K562 (cell line): ENCODE results near the gene GYS1. TPM values are rescaled to one million over a fixed set of nuclear protein-coding genes. Genes with fewer than 3 reads are reported as not detected.

Experiments
- ARHGAP35 ChIP-seq: fragments of 450-650 bp; IDR thresholded peaks from 2 replicates; pipeline ENCODE4 v1.6.1; 2018; ENCODE audit not compliant: partially characterized antibody
- ATF1 ChIP-seq, 2 experiments: fragments of 450-650 bp in 1 of 2; IDR thresholded peaks; 2 replicates each; pipeline ENCODE4 v1.6.1; 2016; ENCODE audit warnings: missing compliant biosample characterization in 1 of 2, missing genetic modification characterization in 1 of 2
- ATF6 ChIP-seq: sonication (generic); formaldehyde crosslinking; IDR thresholded peaks from 2 replicates; pipeline ENCODE4 v1.4.0; 2020; ENCODE audit warnings: mild to moderate bottlenecking, missing genetic modification reagents
- CBX5 ChIP-seq: IDR thresholded peaks from 2 replicates; pipeline ENCODE4 v1.6.1; 2014; ENCODE audit warnings: low read depth, borderline replicate concordance
- CTBP1 ChIP-seq: fragments of 450-650 bp; IDR thresholded peaks from 2 replicates; pipeline ENCODE4 v1.6.1; 2016; ENCODE audit warnings: borderline replicate concordance
- DIDO1 ChIP-seq: fragments of 450-650 bp; IDR thresholded peaks from 2 replicates; pipeline ENCODE4 v1.6.1; 2016; ENCODE audit warnings: low read depth, missing biosample characterization, missing genetic modification characterization
- E2F8 ChIP-seq: fragments of 450-650 bp; IDR thresholded peaks from 2 replicates; pipeline ENCODE4 v1.7.1; 2018; ENCODE audit warnings: mild to moderate bottlenecking, low read depth; ENCODE audit not compliant: partially characterized antibody
- ESRRB ChIP-seq: fragments of 250-450 bp; sonication (Bioruptor Pico); IDR thresholded peaks from 2 replicates; pipeline ENCODE4 v1.5.0; 2020; ENCODE audit warnings: mild to moderate bottlenecking, moderate library complexity, borderline replicate concordance
- HNRNPLL ChIP-seq: fragments of 200-400 bp; formaldehyde crosslinking; IDR thresholded peaks from 2 replicates; pipeline ENCODE4 v1.6.1; 2017; ENCODE audit warnings: low read length, low read depth, mild to moderate bottlenecking; ENCODE audit not compliant: poor library complexity, severe bottlenecking
- MAX ChIP-seq: sonication (generic); formaldehyde crosslinking; IDR thresholded peaks from 2 replicates; pipeline ENCODE4 v1.9.0; 2022; ENCODE audit warnings: mild to moderate bottlenecking, missing genetic modification reagents
- MITF ChIP-seq: IDR thresholded peaks from 2 replicates; pipeline ENCODE4 v1.6.1; 2014; ENCODE audit warnings: antibody characterized with exemption
- POLR3A ChIP-seq: IDR thresholded peaks from 2 replicates; pipeline ENCODE4 v1.6.1; 2011; ENCODE audit warnings: borderline replicate concordance, mild to moderate bottlenecking, moderate library complexity; ENCODE audit not compliant: insufficient read length, insufficient read depth; ENCODE audit errors: extremely low read depth
- PYGO2 ChIP-seq: fragments of 450-650 bp; IDR thresholded peaks from 2 replicates; pipeline ENCODE4 v1.6.1; 2016; ENCODE audit warnings: mild to moderate bottlenecking, missing genetic modification characterization, moderate library complexity, missing compliant biosample characterization
- ZFP30 ChIP-seq: fragments of 250-450 bp; sonication (Bioruptor Pico); IDR thresholded peaks from 2 replicates; pipeline ENCODE4 v1.8.0; 2022; ENCODE audit warnings: moderate library complexity, mild to moderate bottlenecking, inconsistent platforms, borderline replicate concordance
- polyA plus RNA-seq, 8 experiments: library from polyadenylated mRNA; depleted of rRNA in 4 of 8; stranded (reverse) in 5 of 8; unstranded in 3 of 8; fragments of >200 nt; fragmentation: Nextera tagmentation in 2 of 8; fragmentation: Illumina TruSeq in 1 of 8; extraction: Ambion mirVana in 2 of 8; extraction: Trizol in 1 of 8; gene quantifications; 2 replicates each; pipeline versions ENCODE4 v1.2.1 to v1.2.3, GENCODE V29; 2011 to 2014; ENCODE audit warnings: inconsistent platforms in 1 of 8, missing spikeins in 1 of 8
- total RNA-seq, 7 experiments: library from RNA; depleted of rRNA in 6 of 7; stranded (reverse); fragments of >200 nt in 6 of 7; fragmentation: Illumina TruSeq in 2 of 7; extraction: Trizol in 2 of 7; gene quantifications; 2 replicates each; pipeline versions ENCODE4 v1.2.1 to v1.2.3, GENCODE V29; 2011 to 2021; ENCODE audit warnings: low replicate concordance in 1 of 7
- TF ChIP-seq, protein P1 (sequence below): IDR thresholded peaks from 3 replicates; pipeline ENCODE4 v1.6.1; 2011; ENCODE audit warnings: borderline replicate concordance, mild to moderate bottlenecking; ENCODE audit not compliant: insufficient read length, insufficient read depth

Gene GYS1
- total and polyA plus RNA-seq, 9 of the 15 experiments (the other 6 are each of a cell fraction or from before 2014, with no cell fraction given): 1.9 to 31.1 (median 15.2) TPM

DNA sequence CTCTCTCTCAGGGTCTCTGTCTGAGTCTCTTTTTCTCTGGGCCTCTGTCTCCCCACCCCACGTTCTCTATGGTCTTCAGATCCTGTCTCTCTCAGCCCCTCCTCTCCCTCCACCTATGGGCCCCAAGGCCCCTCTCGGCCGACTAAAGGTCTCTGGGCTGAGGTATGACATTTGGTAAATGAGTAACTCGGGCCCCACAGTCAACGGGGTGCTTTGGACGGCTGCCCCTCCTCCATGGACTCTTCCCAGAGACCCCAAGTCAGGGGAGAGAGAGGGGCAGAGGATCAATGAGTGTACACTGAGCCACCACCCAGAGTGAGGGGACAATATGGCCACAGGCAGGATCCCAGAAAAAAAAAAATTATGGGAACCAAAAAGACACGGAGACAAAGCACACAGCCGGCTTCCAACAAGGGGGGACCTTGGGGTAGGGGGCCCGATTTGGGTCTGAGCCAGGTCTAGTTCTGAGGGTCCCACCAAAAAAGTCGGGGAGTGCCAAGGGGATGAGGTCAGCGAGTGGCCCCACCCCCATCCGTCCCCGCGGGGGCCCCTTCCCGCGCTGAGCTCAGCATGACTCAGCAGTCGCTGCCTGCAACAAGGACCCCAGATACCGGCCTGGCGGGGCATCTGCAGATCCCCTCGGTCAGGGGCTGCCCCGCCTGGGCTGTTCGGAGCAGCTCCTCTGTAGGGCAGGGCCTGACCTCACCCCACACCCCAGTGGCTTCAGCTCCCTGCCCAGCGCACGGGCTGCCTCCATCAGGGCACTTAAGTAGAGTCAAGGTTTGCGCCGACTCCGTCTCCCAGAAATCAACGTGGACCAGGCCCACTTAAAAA is 29.5 kb downstream of the GYS1 start (continued):
- TF ChIP-seq E2F8 (peak; percentile 88), POLR3A (no peak), HNRNPLL (peak; percentile 42), MITF (no peak), ARHGAP35 (no peak), ZFP30 (no peak), DIDO1 (tag) (0 out of 2 replicates have a peak, but pooled peaks have one; percentile 20), PYGO2 (tag) (peak; percentile 68; the same call in 1 of the 2 replicates), ATF6 (CRISPR knock-in tag) (no peak), CBX5 (no peak), ESRRB (CRISPR knock-in tag) (peak; percentile 67; the same call in 1 of the 2 replicates), CTBP1 (peak; percentile 69; the same call in 1 of the 2 replicates), MAX (peak; percentile 73), ATF1 (CRISPR knock-in tag; IDR thresholded peaks at IDR 0.05) (no peak), ATF1 (tag; IDR thresholded peaks at IDR 0.05) (peak; percentile 91)
- TF ChIP-seq, protein P1, sequence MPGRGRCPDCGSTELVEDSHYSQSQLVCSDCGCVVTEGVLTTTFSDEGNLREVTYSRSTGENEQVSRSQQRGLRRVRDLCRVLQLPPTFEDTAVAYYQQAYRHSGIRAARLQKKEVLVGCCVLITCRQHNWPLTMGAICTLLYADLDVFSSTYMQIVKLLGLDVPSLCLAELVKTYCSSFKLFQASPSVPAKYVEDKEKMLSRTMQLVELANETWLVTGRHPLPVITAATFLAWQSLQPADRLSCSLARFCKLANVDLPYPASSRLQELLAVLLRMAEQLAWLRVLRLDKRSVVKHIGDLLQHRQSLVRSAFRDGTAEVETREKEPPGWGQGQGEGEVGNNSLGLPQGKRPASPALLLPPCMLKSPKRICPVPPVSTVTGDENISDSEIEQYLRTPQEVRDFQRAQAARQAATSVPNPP: no peak
